Activated T-helper 17 cell treated with anti-CD3 and anti-CD28 coated beads, Interleukin-2, amount 50 U/mL, for 72 hours (primary cell): Measurements from ENCODE around the gene NAALADL2. TPM values are rescaled to one million over a fixed set of nuclear protein-coding genes. Genes with fewer than 3 reads are reported as not detected.

Experiments used
- ATAC-seq: fragments of 150-1000 bp; cut with Tn5 transposase; replicated peaks from 2 replicates; pipeline ENCODE4 v1.10.0; 2021; ENCODE audit warnings: mild to moderate bottlenecking, moderate library complexity
- H3K27ac Mint-ChIP-seq: one replicate; pipeline ENCODE4 v1.8.0; 2022; ENCODE audit warnings: mixed read lengths
- H3K27me3 Mint-ChIP-seq: one replicate; pipeline ENCODE4 v1.8.0; 2022; ENCODE audit warnings: mixed read lengths
- H3K36me3 Mint-ChIP-seq: one replicate; pipeline ENCODE4 v1.8.0; 2022; ENCODE audit warnings: low read depth, mild to moderate bottlenecking, mixed read lengths
- H3K4me1 Mint-ChIP-seq: one replicate; pipeline ENCODE4 v1.8.0; 2022; ENCODE audit warnings: mixed read lengths
- H3K4me3 Mint-ChIP-seq: one replicate; pipeline ENCODE4 v1.8.0; 2022; ENCODE audit warnings: mild to moderate bottlenecking, mixed read lengths
- H3K9me3 Mint-ChIP-seq: one replicate; pipeline ENCODE4 v1.8.0; 2022; ENCODE audit warnings: mixed read lengths
- total RNA-seq, 2 donors: library from RNA; stranded (reverse); gene quantifications; one replicate each; pipeline ENCODE4 v1.2.3, GENCODE V29; 2022

Gene NAALADL2
- total RNA-seq, 2 donors from 2014 or later = not detected

- H3K9me3 Mint-ChIP-seq = peaks cover 3% of the 10 kb centered on the region
Observed at GRCh38 chr3:175093748-175094147, 234.6 kb downstream of the NAALADL2 start.

GRCh38 chr3:175094344-175094743, 235.2 kb downstream of the NAALADL2 start:
- H3K27me3 Mint-ChIP-seq = no peaks in the 10 kb centered on the region
- no peaks in the 10 kb centered on the region for H3K36me3 Mint-ChIP-seq
- no peaks in the 10 kb centered on the region for H3K4me1 Mint-ChIP-seq
- ATAC-seq = no peak
- H3K9me3 Mint-ChIP-seq = peaks cover 3% of the 10 kb centered on the region
- no peak overlapping the region for H3K27ac Mint-ChIP-seq
- H3K4me3 Mint-ChIP-seq = no peak overlapping the region

More at GRCh38 chr3:175093748-175094147, 234.6 kb downstream of the NAALADL2 start:
- Mint-ChIP-seq H3K4me1 (no peaks in the 10 kb centered on the region), H3K36me3 (no peaks in the 10 kb centered on the region), H3K4me3 (no peak overlapping the region), H3K27me3 (no peaks in the 10 kb centered on the region), H3K27ac (no peak overlapping the region)
- ATAC-seq = no peak

- H3K4me1 Mint-ChIP-seq = no peaks in the 10 kb centered on the region
- no peak overlapping the region for H3K4me3 Mint-ChIP-seq
- no peak overlapping the region for H3K27ac Mint-ChIP-seq
- no peak for ATAC-seq
- H3K36me3 Mint-ChIP-seq = no peaks in the 10 kb centered on the region
- no peaks in the 10 kb centered on the region for H3K27me3 Mint-ChIP-seq
- peaks cover 3% of the 10 kb centered on the region for H3K9me3 Mint-ChIP-seq
Observed at GRCh38 chr3:175098644-175099043, 239.5 kb downstream of the NAALADL2 start.

GRCh38 chr3:175102161-175102560, 243.0 kb downstream of the NAALADL2 start:
- no peak for ATAC-seq
- Mint-ChIP-seq H3K27ac (no peak overlapping the region), H3K27me3 (no peaks in the 10 kb centered on the region), H3K36me3 (no peaks in the 10 kb centered on the region), H3K4me1 (no peaks in the 10 kb centered on the region), H3K4me3 (no peak overlapping the region), H3K9me3 (peaks cover under 1% of the 10 kb centered on the region)

GRCh38 chr3:175103298-175103697, 244.2 kb downstream of the NAALADL2 start:
- Mint-ChIP-seq H3K27ac (no peak overlapping the region), H3K27me3 (no peaks in the 10 kb centered on the region), H3K36me3 (no peaks in the 10 kb centered on the region), H3K4me3 (no peak overlapping the region), H3K9me3 (no peaks in the 10 kb centered on the region), H3K4me1 (no peaks in the 10 kb centered on the region)
- no peak for ATAC-seq

GRCh38 chr3:175105066-175105465, 245.9 kb downstream of the NAALADL2 start:
- Mint-ChIP-seq H3K27ac (no peak overlapping the region), H3K27me3 (no peaks in the 10 kb centered on the region), H3K4me3 (no peak overlapping the region), H3K4me1 (no peaks in the 10 kb centered on the region), H3K36me3 (no peaks in the 10 kb centered on the region), H3K9me3 (no peaks in the 10 kb centered on the region)
- ATAC-seq = no peak

- Mint-ChIP-seq H3K36me3 (no peaks in the 10 kb centered on the region), H3K27me3 (no peaks in the 10 kb centered on the region), H3K9me3 (no peaks in the 10 kb centered on the region), H3K27ac (no peak overlapping the region), H3K4me3 (no peak overlapping the region), H3K4me1 (no peaks in the 10 kb centered on the region)
- no peak for ATAC-seq
Observed at GRCh38 chr3:175107231-175107630, 248.1 kb downstream of the NAALADL2 start.

- H3K36me3 Mint-ChIP-seq = no peaks in the 10 kb centered on the region
- H3K27ac Mint-ChIP-seq = no peak overlapping the region
- no peak for ATAC-seq
- H3K27me3 Mint-ChIP-seq = no peaks in the 10 kb centered on the region
- no peak overlapping the region for H3K4me3 Mint-ChIP-seq
- H3K4me1 Mint-ChIP-seq = no peaks in the 10 kb centered on the region
- no peaks in the 10 kb centered on the region for H3K9me3 Mint-ChIP-seq
Observed at GRCh38 chr3:175107995-175108394, 248.9 kb downstream of the NAALADL2 start.

GRCh38 chr3:175108613-175109151, 249.5 kb downstream of the NAALADL2 start:
- no peaks in the 10 kb centered on the region for H3K27me3 Mint-ChIP-seq
- ATAC-seq = no peak
- no peaks in the 10 kb centered on the region for H3K36me3 Mint-ChIP-seq
- no peak overlapping the region for H3K27ac Mint-ChIP-seq
- H3K9me3 Mint-ChIP-seq = no peaks in the 10 kb centered on the region
- no peak overlapping the region for H3K4me3 Mint-ChIP-seq
- H3K4me1 Mint-ChIP-seq = no peaks in the 10 kb centered on the region

GRCh38 chr3:175111036-175111435, 251.9 kb downstream of the NAALADL2 start:
- no peaks in the 10 kb centered on the region for H3K4me1 Mint-ChIP-seq
- H3K9me3 Mint-ChIP-seq = no peaks in the 10 kb centered on the region
- H3K4me3 Mint-ChIP-seq = no peak overlapping the region
- no peaks in the 10 kb centered on the region for H3K36me3 Mint-ChIP-seq
- ATAC-seq = no peak
- no peaks in the 10 kb centered on the region for H3K27me3 Mint-ChIP-seq
- no peak overlapping the region for H3K27ac Mint-ChIP-seq

GRCh38 chr3:175118382-175118941, 259.3 kb downstream of the NAALADL2 start:
- Mint-ChIP-seq H3K4me3 (no peak overlapping the region), H3K9me3 (peaks cover 1% of the 10 kb centered on the region)

GRCh38 chr3:175121225-175121624, 262.1 kb downstream of the NAALADL2 start:
- no peaks in the 10 kb centered on the region for H3K36me3 Mint-ChIP-seq
- no peaks in the 10 kb centered on the region for H3K27me3 Mint-ChIP-seq
- no peaks in the 10 kb centered on the region for H3K4me1 Mint-ChIP-seq
- H3K9me3 Mint-ChIP-seq = peaks cover 8% of the 10 kb centered on the region
- H3K27ac Mint-ChIP-seq = no peak overlapping the region
- ATAC-seq = no peak
- H3K4me3 Mint-ChIP-seq = no peak overlapping the region

More at GRCh38 chr3:175118382-175118941, 259.3 kb downstream of the NAALADL2 start:
- Mint-ChIP-seq H3K27ac (no peak overlapping the region), H3K27me3 (no peaks in the 10 kb centered on the region), H3K36me3 (no peaks in the 10 kb centered on the region), H3K4me1 (no peaks in the 10 kb centered on the region)
- no peak for ATAC-seq

- H3K27ac Mint-ChIP-seq = no peak overlapping the region
- peaks cover 8% of the 10 kb centered on the region for H3K9me3 Mint-ChIP-seq
- no peaks in the 10 kb centered on the region for H3K36me3 Mint-ChIP-seq
- no peaks in the 10 kb centered on the region for H3K4me1 Mint-ChIP-seq
- ATAC-seq = no peak
- no peaks in the 10 kb centered on the region for H3K27me3 Mint-ChIP-seq
- no peak overlapping the region for H3K4me3 Mint-ChIP-seq
Observed at GRCh38 chr3:175127075-175127662, 268.0 kb downstream of the NAALADL2 start.

GRCh38 chr3:175129126-175129525, 270.0 kb downstream of the NAALADL2 start:
- H3K27me3 Mint-ChIP-seq = no peaks in the 10 kb centered on the region
- H3K27ac Mint-ChIP-seq = no peak overlapping the region
- peaks cover 4% of the 10 kb centered on the region for H3K9me3 Mint-ChIP-seq
- no peak overlapping the region for H3K4me3 Mint-ChIP-seq
- no peaks in the 10 kb centered on the region for H3K4me1 Mint-ChIP-seq
- no peak for ATAC-seq
- H3K36me3 Mint-ChIP-seq = no peaks in the 10 kb centered on the region

- Mint-ChIP-seq H3K27me3 (no peaks in the 10 kb centered on the region), H3K4me1 (no peaks in the 10 kb centered on the region), H3K36me3 (no peaks in the 10 kb centered on the region), H3K27ac (no peak overlapping the region), H3K9me3 (peaks cover 4% of the 10 kb centered on the region), H3K4me3 (no peak overlapping the region)
- no peak for ATAC-seq
Observed at GRCh38 chr3:175129571-175129970, 270.4 kb downstream of the NAALADL2 start.
